Testis (tissue), 3 donors: ENCODE data around the gene OXSR1. TPM values are rescaled to one million over a fixed set of nuclear protein-coding genes. Genes with fewer than 3 reads are reported as not detected.
A peak's percentile ranks its signal among the peaks of the same experiment; 100 is the strongest.

Source experiments
- DNase-seq: peaks from one replicate; pipeline ENCODE4 v3.0.0-alpha.2; 2019
- H3K27ac ChIP-seq, 2 donors: fragments of 200-600 bp; sonication (generic); one replicate each; pipeline ENCODE4 v1.5.1; 2019
- H3K27me3 ChIP-seq: fragments of 200-600 bp; sonication (generic); one replicate; pipeline ENCODE4 v1.5.1; 2019
- H3K36me3 ChIP-seq: fragments of 200-600 bp; sonication (generic); one replicate; pipeline ENCODE4 v1.5.1; 2017; ENCODE audit warnings: low read depth; ENCODE audit errors: missing control alignments
- H3K4me1 ChIP-seq: fragments of 200-600 bp; sonication (generic); one replicate; pipeline ENCODE4 v1.5.1; 2019
- H3K4me3 ChIP-seq, 2 donors: fragments of 200-600 bp; sonication (generic); one replicate each; pipeline ENCODE4 v1.5.1; 2017 to 2019
- H3K9me3 ChIP-seq: fragments of 200-600 bp; sonication (generic); one replicate; pipeline ENCODE4 v1.5.1; 2017
- CTCF ChIP-seq, 3 experiments: fragments of 450-650 bp in 2 of 3; fragments of 200-600 bp in 1 of 3; sonication (generic) in 1 of 3; IDR thresholded peaks; one replicate each; pipeline ENCODE4 v1.5.1; 2016 to 2019; ENCODE audit warnings: antibody characterized with exemption in 3 of 3, mild to moderate bottlenecking in 2 of 3, moderate library complexity in 1 of 3
- POLR2A ChIP-seq: fragments of 450-650 bp; IDR thresholded peaks from one replicate; pipeline ENCODE4 v1.6.1; 2017; ENCODE audit warnings: antibody characterized with exemption, mild to moderate bottlenecking, moderate library complexity
- WGBS, 2 donors: methylation state at CpG; one replicate each; pipeline ENCODE4 v1.1.5; 2018; 5-methylcytosine and 5-hydroxymethylcytosine counted together
- intact Hi-C: fragments of 100-400 bp; cut with DNase I; formaldehyde crosslinking; loops from one replicate; pipeline ENCODE4 v1.15.1; 2023; ENCODE audit warnings: low total_unique reads
- polyA plus RNA-seq: library from polyadenylated mRNA; stranded (reverse); fragments of 350-450 nt; fragmentation: Illumina TruSeq; extraction: RNeasy Lipid Tissue Mini Kit (QIAGEN cat#74804); gene quantifications from one replicate; pipeline ENCODE4 v1.2.3, GENCODE V29; 2014; ENCODE audit warnings: low read depth, low replicate concordance; ENCODE audit not compliant: insufficient read depth
- total RNA-seq, 2 donors: library from RNA; depleted of rRNA; stranded (reverse); fragments of >200 nt; gene quantifications; one replicate each; pipeline ENCODE4 v1.2.3, GENCODE V29; 2016

The OXSR1 gene
- total and polyA plus RNA-seq, 3 donors from 2014 or later = 26.0 to 48.7 (median 39.7) TPM

GRCh38 chr3:38268087-38268486 lies 102.8 kb downstream of the OXSR1 start:
- Histone ChIP-seq H3K36me3 (no peaks in the 10 kb centered on the region), H3K27ac (no peak overlapping the region), H3K27me3 (no peaks in the 10 kb centered on the region), H3K9me3 (no peaks in the 10 kb centered on the region), H3K4me3 (no peak overlapping the region), H3K4me1 (no peaks in the 10 kb centered on the region)
- no peak for TF ChIP-seq CTCF (IDR thresholded peaks at IDR 0.05)
- TF ChIP-seq POLR2A = no peak
- intact Hi-C loops = no loop called here
- whole genome bisulfite sequencing, 2 donors = 79 to 91% methylated on average over 5 of the region's 5 CpGs
- no peak for DNase-seq

GRCh38 chr3:38268522-38268921 lies 103.2 kb downstream of the OXSR1 start:
- Histone ChIP-seq H3K27ac (no peak overlapping the region), H3K36me3 (no peaks in the 10 kb centered on the region), H3K9me3 (no peaks in the 10 kb centered on the region), H3K4me3 (no peak overlapping the region), H3K27me3 (no peaks in the 10 kb centered on the region), H3K4me1 (no peaks in the 10 kb centered on the region)
- intact Hi-C loops = no loop called here
- WGBS, 2 donors = 88 to 89% methylated on average over 1 of the region's 1 CpG
- TF ChIP-seq CTCF (IDR thresholded peaks at IDR 0.05) (no peak), POLR2A (no peak)
- DNase-seq = no peak

- intact Hi-C loops = no loop called here
- Histone ChIP-seq H3K27ac (no peak overlapping the region), H3K4me1 (peaks cover 4% of the 10 kb centered on the region), H3K9me3 (no peaks in the 10 kb centered on the region), H3K4me3 (no peak overlapping the region), H3K27me3 (no peaks in the 10 kb centered on the region), H3K36me3 (no peaks in the 10 kb centered on the region)
- WGBS, 2 donors = 86 to 96% methylated on average over 3 of the region's 3 CpGs
- DNase-seq = no peak
- TF ChIP-seq POLR2A (no peak), CTCF (IDR thresholded peaks at IDR 0.05) (no peak)
Observed at GRCh38 chr3:38270606-38271005, 105.3 kb downstream of the OXSR1 start.

GRCh38 chr3:38271553-38271952 lies 106.2 kb downstream of the OXSR1 start:
- H3K9me3 ChIP-seq = no peaks in the 10 kb centered on the region
- DNase-seq = no peak
- no peak overlapping the region for H3K27ac ChIP-seq
- peaks cover 4% of the 10 kb centered on the region for H3K4me1 ChIP-seq
- no peaks in the 10 kb centered on the region for H3K27me3 ChIP-seq
- intact Hi-C loops = no loop called here
- 92 to 93% methylated on average over 5 of the region's 5 CpGs for WGBS, 2 donors
- no peak overlapping the region for H3K4me3 ChIP-seq
- H3K36me3 ChIP-seq = no peaks in the 10 kb centered on the region
- no peak for TF ChIP-seq CTCF (IDR thresholded peaks at IDR 0.05)
- no peak for TF ChIP-seq POLR2A

GRCh38 chr3:38274864-38275649 lies 109.7 kb downstream of the OXSR1 start:
- Histone ChIP-seq H3K9me3 (no peaks in the 10 kb centered on the region), H3K4me3 (no peak overlapping the region), H3K27ac (no peak overlapping the region), H3K27me3 (no peaks in the 10 kb centered on the region), H3K36me3 (no peaks in the 10 kb centered on the region), H3K4me1 (peaks cover 4% of the 10 kb centered on the region)
- 77 to 84% methylated on average over 16 to 20 of the region's 21 CpGs for WGBS, 2 donors
- DNase-seq = peak; percentile 81
- TF ChIP-seq POLR2A (no peak), CTCF (IDR thresholded peaks at IDR 0.05) (no peak)
- intact Hi-C loops = no loop called here
